ENCODE measurements around the gene ST6GAL1.
A peak's percentile ranks its signal among the peaks of the same experiment; 100 is the strongest.

DNA sequence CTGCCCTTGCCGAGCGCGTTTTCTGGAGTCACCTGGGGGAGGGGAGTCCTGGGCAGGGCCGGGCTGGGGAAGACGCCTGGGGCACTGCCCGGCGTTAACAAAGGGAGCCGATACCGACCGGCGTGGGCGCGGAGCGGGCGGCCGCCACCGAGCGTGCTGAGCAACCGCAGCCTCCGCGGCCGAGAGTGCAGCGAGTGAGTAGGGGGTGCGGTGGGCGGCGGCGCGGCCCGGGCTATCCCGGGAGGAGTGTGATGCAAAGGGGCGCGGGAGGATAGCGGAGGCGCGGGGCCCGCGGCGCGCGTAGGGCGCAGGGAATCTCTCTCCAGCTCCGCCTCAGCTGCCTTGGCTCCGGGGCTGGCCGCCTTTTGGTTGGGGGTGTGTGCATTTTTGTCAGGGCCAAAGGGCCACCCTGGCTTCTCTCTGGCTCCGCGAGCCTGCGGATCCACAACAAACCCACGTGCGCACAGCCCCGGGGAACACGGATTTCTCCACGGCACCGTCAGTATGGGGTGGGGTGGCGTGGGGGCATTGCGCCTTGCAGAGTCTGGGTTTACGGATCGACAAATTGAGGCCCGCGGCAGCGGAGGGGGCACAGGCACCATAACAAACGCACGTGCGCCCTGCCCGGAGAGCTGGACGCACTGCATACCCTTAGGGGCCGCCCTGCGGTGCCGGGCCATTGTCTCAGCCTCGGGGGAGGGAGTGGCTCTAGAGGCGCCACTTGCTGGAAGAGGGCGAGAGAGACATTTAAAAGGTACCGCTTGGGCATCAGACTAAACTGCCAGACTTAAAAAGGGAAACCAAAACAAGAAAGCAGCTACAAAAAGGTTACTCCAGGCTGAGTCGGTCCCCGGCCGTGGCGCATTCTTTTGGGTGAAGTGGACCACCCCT is 560 bp downstream of the ST6GAL1 start:
- TF ChIP-seq, protein P1, sequence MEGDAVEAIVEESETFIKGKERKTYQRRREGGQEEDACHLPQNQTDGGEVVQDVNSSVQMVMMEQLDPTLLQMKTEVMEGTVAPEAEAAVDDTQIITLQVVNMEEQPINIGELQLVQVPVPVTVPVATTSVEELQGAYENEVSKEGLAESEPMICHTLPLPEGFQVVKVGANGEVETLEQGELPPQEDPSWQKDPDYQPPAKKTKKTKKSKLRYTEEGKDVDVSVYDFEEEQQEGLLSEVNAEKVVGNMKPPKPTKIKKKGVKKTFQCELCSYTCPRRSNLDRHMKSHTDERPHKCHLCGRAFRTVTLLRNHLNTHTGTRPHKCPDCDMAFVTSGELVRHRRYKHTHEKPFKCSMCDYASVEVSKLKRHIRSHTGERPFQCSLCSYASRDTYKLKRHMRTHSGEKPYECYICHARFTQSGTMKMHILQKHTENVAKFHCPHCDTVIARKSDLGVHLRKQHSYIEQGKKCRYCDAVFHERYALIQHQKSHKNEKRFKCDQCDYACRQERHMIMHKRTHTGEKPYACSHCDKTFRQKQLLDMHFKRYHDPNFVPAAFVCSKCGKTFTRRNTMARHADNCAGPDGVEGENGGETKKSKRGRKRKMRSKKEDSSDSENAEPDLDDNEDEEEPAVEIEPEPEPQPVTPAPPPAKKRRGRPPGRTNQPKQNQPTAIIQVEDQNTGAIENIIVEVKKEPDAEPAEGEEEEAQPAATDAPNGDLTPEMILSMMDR (IDR thresholded peaks at IDR 0.05 in 4 of 5, conservative IDR thresholded peaks at IDR 0.05 in 1 of 5), result peak in 3 of 5 experiments; percentile 14 to 36 (median 19)
- peak in 1 of 2 donors; percentile 21 for TF ChIP-seq POLR2A (IDR thresholded peaks at IDR 0.05)

Data from gastrocnemius medialis (tissue), 4 donors.